GM23338 (cell line): Measurements from ENCODE around the gene FAM168B.

ENCODE experiments used
- CREB1 ChIP-seq: fragments of 250-450 bp; sonication (Bioruptor Pico); IDR thresholded peaks from 2 replicates; pipeline ENCODE4 v1.5.0; 2020; ENCODE audit warnings: low read depth, mild to moderate bottlenecking, moderate library complexity
- EZH2 ChIP-seq: fragments of 200-600 bp; sonication (generic); IDR thresholded peaks from one replicate; pipeline ENCODE4 v1.8.0; 2017; ENCODE audit warnings: antibody characterized with exemption, mild to moderate bottlenecking, low read depth; ENCODE audit not compliant: unreplicated experiment
- EZH2phosphoT487 ChIP-seq: fragments of 200-600 bp; sonication (generic); IDR thresholded peaks from one replicate; pipeline ENCODE4 v1.8.1; 2018; ENCODE audit warnings: antibody characterized with exemption; ENCODE audit not compliant: unreplicated experiment
- POLR2AphosphoS5 ChIP-seq: IDR thresholded peaks from 2 replicates; pipeline ENCODE4 v1.6.1; 2016; ENCODE audit warnings: antibody characterized with exemption, low read depth
- ZNF331 ChIP-seq: fragments of 250-450 bp; sonication (Bioruptor Pico); IDR thresholded peaks from 2 replicates; pipeline ENCODE4 v1.5.0; 2020; ENCODE audit warnings: low read depth, mild to moderate bottlenecking, moderate library complexity
- TF ChIP-seq, protein P1 (sequence below), 2 experiments: fragments of 200-600 bp in 1 of 2; sonication (generic) in 1 of 2; conservative IDR thresholded peaks; 2 replicates each; pipeline versions ENCODE4 v1.5.1 to v1.6.1; 2016 to 2017; ENCODE audit warnings: antibody characterized with exemption in 2 of 2, low read depth in 2 of 2, mild to moderate bottlenecking in 2 of 2, moderate library complexity in 1 of 2
- TF ChIP-seq, protein P2 (sequence below): IDR thresholded peaks from one replicate; pipeline ENCODE4 v1.6.1; 2018; ENCODE audit warnings: antibody characterized with exemption; ENCODE audit not compliant: unreplicated experiment
- TF ChIP-seq, protein P3 (sequence below): IDR thresholded peaks from 2 replicates; pipeline ENCODE4 v1.6.1; 2016; ENCODE audit warnings: antibody characterized with exemption

DNA sequence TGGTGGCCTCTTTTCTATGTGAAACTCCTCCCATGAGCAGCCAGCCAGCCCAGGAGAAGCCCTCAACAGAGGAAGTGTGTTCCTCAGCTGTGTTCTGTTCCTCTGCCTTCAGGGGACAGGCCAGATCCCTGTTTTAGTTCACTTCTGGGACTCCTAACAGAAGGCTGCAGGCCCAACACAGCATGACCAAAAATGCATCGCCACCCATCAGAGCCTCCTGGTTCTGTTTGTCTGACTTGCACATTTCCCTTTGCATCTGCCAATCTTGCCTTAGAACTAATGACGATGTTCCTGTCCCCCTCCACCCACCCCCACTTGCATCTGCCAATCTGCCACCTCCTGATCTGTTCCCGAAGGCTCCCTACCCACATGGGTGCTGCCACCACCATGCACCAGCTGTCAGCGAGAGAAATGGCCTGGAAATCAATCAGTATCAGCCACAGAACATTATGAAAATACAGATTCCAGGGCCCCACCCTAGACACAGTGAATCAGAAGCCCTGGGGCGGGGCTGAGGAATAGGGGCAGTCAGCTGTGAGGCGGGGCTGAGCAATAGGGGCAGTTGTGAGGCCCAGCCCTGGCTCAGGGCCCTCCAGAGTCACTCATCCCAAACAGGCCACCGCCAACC, 51.0 kb downstream of the FAM168B start:
- TF ChIP-seq EZH2 (no peak), EZH2phosphoT487 (no peak), POLR2AphosphoS5 (no peak), CREB1 (no peak), ZNF331 (CRISPR knock-in tag) (no peak)
- TF ChIP-seq, protein P1, sequence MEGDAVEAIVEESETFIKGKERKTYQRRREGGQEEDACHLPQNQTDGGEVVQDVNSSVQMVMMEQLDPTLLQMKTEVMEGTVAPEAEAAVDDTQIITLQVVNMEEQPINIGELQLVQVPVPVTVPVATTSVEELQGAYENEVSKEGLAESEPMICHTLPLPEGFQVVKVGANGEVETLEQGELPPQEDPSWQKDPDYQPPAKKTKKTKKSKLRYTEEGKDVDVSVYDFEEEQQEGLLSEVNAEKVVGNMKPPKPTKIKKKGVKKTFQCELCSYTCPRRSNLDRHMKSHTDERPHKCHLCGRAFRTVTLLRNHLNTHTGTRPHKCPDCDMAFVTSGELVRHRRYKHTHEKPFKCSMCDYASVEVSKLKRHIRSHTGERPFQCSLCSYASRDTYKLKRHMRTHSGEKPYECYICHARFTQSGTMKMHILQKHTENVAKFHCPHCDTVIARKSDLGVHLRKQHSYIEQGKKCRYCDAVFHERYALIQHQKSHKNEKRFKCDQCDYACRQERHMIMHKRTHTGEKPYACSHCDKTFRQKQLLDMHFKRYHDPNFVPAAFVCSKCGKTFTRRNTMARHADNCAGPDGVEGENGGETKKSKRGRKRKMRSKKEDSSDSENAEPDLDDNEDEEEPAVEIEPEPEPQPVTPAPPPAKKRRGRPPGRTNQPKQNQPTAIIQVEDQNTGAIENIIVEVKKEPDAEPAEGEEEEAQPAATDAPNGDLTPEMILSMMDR (conservative IDR thresholded peaks at IDR 0.05; ENCODE audit: low read depth in 2 of 2): no peak
- TF ChIP-seq, protein P2, sequence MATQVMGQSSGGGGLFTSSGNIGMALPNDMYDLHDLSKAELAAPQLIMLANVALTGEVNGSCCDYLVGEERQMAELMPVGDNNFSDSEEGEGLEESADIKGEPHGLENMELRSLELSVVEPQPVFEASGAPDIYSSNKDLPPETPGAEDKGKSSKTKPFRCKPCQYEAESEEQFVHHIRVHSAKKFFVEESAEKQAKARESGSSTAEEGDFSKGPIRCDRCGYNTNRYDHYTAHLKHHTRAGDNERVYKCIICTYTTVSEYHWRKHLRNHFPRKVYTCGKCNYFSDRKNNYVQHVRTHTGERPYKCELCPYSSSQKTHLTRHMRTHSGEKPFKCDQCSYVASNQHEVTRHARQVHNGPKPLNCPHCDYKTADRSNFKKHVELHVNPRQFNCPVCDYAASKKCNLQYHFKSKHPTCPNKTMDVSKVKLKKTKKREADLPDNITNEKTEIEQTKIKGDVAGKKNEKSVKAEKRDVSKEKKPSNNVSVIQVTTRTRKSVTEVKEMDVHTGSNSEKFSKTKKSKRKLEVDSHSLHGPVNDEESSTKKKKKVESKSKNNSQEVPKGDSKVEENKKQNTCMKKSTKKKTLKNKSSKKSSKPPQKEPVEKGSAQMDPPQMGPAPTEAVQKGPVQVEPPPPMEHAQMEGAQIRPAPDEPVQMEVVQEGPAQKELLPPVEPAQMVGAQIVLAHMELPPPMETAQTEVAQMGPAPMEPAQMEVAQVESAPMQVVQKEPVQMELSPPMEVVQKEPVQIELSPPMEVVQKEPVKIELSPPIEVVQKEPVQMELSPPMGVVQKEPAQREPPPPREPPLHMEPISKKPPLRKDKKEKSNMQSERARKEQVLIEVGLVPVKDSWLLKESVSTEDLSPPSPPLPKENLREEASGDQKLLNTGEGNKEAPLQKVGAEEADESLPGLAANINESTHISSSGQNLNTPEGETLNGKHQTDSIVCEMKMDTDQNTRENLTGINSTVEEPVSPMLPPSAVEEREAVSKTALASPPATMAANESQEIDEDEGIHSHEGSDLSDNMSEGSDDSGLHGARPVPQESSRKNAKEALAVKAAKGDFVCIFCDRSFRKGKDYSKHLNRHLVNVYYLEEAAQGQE: no peak
- TF ChIP-seq, protein P3, sequence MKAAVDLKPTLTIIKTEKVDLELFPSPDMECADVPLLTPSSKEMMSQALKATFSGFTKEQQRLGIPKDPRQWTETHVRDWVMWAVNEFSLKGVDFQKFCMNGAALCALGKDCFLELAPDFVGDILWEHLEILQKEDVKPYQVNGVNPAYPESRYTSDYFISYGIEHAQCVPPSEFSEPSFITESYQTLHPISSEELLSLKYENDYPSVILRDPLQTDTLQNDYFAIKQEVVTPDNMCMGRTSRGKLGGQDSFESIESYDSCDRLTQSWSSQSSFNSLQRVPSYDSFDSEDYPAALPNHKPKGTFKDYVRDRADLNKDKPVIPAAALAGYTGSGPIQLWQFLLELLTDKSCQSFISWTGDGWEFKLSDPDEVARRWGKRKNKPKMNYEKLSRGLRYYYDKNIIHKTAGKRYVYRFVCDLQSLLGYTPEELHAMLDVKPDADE: no peak
